Measurements from ENCODE around the gene TYMP. TPM values are rescaled to one million over a fixed set of nuclear protein-coding genes. Genes with fewer than 3 reads are reported as not detected.

Gene TYMP
- total RNA-seq, 2 donors from 2014 or later = 1.2 to 2.1 TPM

- no peak overlapping the region for H3K9ac ChIP-seq (ENCODE audit: extremely low read depth, low read length, poor library complexity, severe bottlenecking)
- WGBS, 2 experiments (ENCODE audit: insufficient coverage in 1 of 2, insufficient read length in 1 of 2) = 94 to 96% methylated on average over 16 to 24 of the region's 24 CpGs
- peaks cover 2% of the 10 kb centered on the region for H3K36me3 Mint-ChIP-seq (ENCODE audit: low read depth)
Observed at GRCh38 chr22:50502628-50503474, 27.0 kb downstream of the TYMP start.

GRCh38 chr22:50502096-50502495 lies 27.7 kb downstream of the TYMP start:
- Histone ChIP-seq H3K36me3 (ENCODE audit: control insufficient read depth, insufficient read depth, low read length) (peaks cover 15% of the 10 kb centered on the region), H3K27ac (ENCODE audit: low read depth, low read length) (no peak overlapping the region), H3K4me1 (ENCODE audit: control insufficient read depth, insufficient read depth, low read length) (no peaks in the 10 kb centered on the region), H3K9ac (ENCODE audit: extremely low read depth, low read length, poor library complexity, severe bottlenecking) (no peak overlapping the region), H3K9me3 (ENCODE audit: control insufficient read depth, low read length) (no peaks in the 10 kb centered on the region), H3K4me3 (ENCODE audit: low read length) (no peak overlapping the region), H3K27me3 (ENCODE audit: control insufficient read depth, insufficient read depth, low read length, poor library complexity, severe bottlenecking) (no peaks in the 10 kb centered on the region)
- no peaks in the 10 kb centered on the region for H3K4me1 Mint-ChIP-seq
- peaks cover 2% of the 10 kb centered on the region for H3K27me3 Mint-ChIP-seq (ENCODE audit: insufficient read depth)
- WGBS, 2 experiments (ENCODE audit: insufficient coverage in 1 of 2, insufficient read length in 1 of 2) = 98% methylated on average over 6 of the region's 6 CpGs
- no peak overlapping the region for H3K27ac Mint-ChIP-seq
- no peak for DNase-seq
- peaks cover 2% of the 10 kb centered on the region for H3K36me3 Mint-ChIP-seq (ENCODE audit: low read depth)
- H3K4me3 Mint-ChIP-seq = no peak overlapping the region
- TF ChIP-seq CTCF (conservative IDR thresholded peaks at IDR 0.05) = no peak
- H3K9me3 Mint-ChIP-seq = no peaks in the 10 kb centered on the region

More at GRCh38 chr22:50502628-50503474, 27.0 kb downstream of the TYMP start:
- Histone ChIP-seq H3K27me3 (ENCODE audit: control insufficient read depth, insufficient read depth, low read length, poor library complexity, severe bottlenecking) (no peaks in the 10 kb centered on the region), H3K27ac (ENCODE audit: low read depth, low read length) (no peak overlapping the region), H3K4me3 (ENCODE audit: low read length) (no peak overlapping the region), H3K36me3 (ENCODE audit: control insufficient read depth, insufficient read depth, low read length) (peaks cover 15% of the 10 kb centered on the region), H3K4me1 (ENCODE audit: control insufficient read depth, insufficient read depth, low read length) (no peaks in the 10 kb centered on the region), H3K9me3 (ENCODE audit: control insufficient read depth, low read length) (no peaks in the 10 kb centered on the region)
- no peaks in the 10 kb centered on the region for H3K4me1 Mint-ChIP-seq
- H3K27me3 Mint-ChIP-seq (ENCODE audit: insufficient read depth) = no peaks in the 10 kb centered on the region
- no peak for TF ChIP-seq CTCF (conservative IDR thresholded peaks at IDR 0.05)
- no peak for DNase-seq
- no peak overlapping the region for H3K27ac Mint-ChIP-seq
- no peak overlapping the region for H3K4me3 Mint-ChIP-seq
- H3K9me3 Mint-ChIP-seq = no peaks in the 10 kb centered on the region

- no peak overlapping the region for H3K9ac ChIP-seq (ENCODE audit: extremely low read depth, low read length, poor library complexity, severe bottlenecking)
- no peaks in the 10 kb centered on the region for H3K27me3 ChIP-seq (ENCODE audit: control insufficient read depth, insufficient read depth, low read length, poor library complexity, severe bottlenecking)
- no peak overlapping the region for H3K27ac Mint-ChIP-seq
- DNase-seq = no peak
- no peak overlapping the region for H3K4me3 ChIP-seq (ENCODE audit: low read length)
- no peak for TF ChIP-seq CTCF (conservative IDR thresholded peaks at IDR 0.05)
- WGBS, 2 experiments (ENCODE audit: insufficient coverage in 1 of 2, insufficient read length in 1 of 2) = 95 to 99% methylated on average over 11 to 12 of the region's 12 CpGs
- no peak overlapping the region for H3K27ac ChIP-seq (ENCODE audit: low read depth, low read length)
- H3K4me1 ChIP-seq (ENCODE audit: control insufficient read depth, insufficient read depth, low read length) = no peaks in the 10 kb centered on the region
- no peaks in the 10 kb centered on the region for H3K9me3 ChIP-seq (ENCODE audit: control insufficient read depth, low read length)
- H3K36me3 Mint-ChIP-seq (ENCODE audit: low read depth) = peaks cover 2% of the 10 kb centered on the region
- no peaks in the 10 kb centered on the region for H3K9me3 Mint-ChIP-seq
- no peaks in the 10 kb centered on the region for H3K4me1 Mint-ChIP-seq
- H3K27me3 Mint-ChIP-seq (ENCODE audit: insufficient read depth) = peaks cover 8% of the 10 kb centered on the region
- peaks cover 10% of the 10 kb centered on the region for H3K36me3 ChIP-seq (ENCODE audit: control insufficient read depth, insufficient read depth, low read length)
- H3K4me3 Mint-ChIP-seq = no peak overlapping the region
Observed at GRCh38 chr22:50500452-50500851, 29.4 kb downstream of the TYMP start.

All from endodermal cell (in vitro differentiated cells).